GM03348 (cell line): ENCODE data around the gene IQSEC2.
A peak's percentile ranks its signal among the peaks of the same experiment; 100 is the strongest.

Experiments used
- DNase-seq: peaks from one replicate; pipeline ENCODE4 v3.0.0; 2012; ENCODE audit warnings: low spot score

Gene IQSEC2

GRCh38 chrX:53281321-53281822, at the start of gene IQSEC2:
IQSEC2 (minus strand) TSS chrX:53281584.
- DNase-seq = peak; percentile 87

- DNase-seq = no peak
Observed at GRCh38 chrX:53330331-53330730, 48.9 kb upstream of the IQSEC2 start.

GRCh38 chrX:53324803-53325202, 43.4 kb upstream of the IQSEC2 start:
- no peak for DNase-seq

- no peak for DNase-seq
Observed at GRCh38 chrX:53324085-53324484, 42.7 kb upstream of the IQSEC2 start.

GRCh38 chrX:53323196-53323595, 41.8 kb upstream of the IQSEC2 start:
- no peak for DNase-seq

GRCh38 chrX:53321943-53322497, 40.6 kb upstream of the IQSEC2 start:
- no peak for DNase-seq

GRCh38 chrX:53321230-53321942, 40.0 kb upstream of the IQSEC2 start:
- peak; percentile 78 for DNase-seq

GRCh38 chrX:53320543-53321229, 39.3 kb upstream of the IQSEC2 start:
- DNase-seq = peak; percentile 33

- peak; percentile 36 for DNase-seq
Observed at GRCh38 chrX:53319614-53320542, 38.5 kb upstream of the IQSEC2 start.

- DNase-seq = peak; percentile 5
Observed at GRCh38 chrX:53318766-53319353, 37.5 kb upstream of the IQSEC2 start.

GRCh38 chrX:53317365-53318069, 36.1 kb upstream of the IQSEC2 start:
- DNase-seq = peak; percentile 79

GRCh38 chrX:53316860-53317237, 35.5 kb upstream of the IQSEC2 start:
- no peak for DNase-seq

- no peak for DNase-seq
Observed at GRCh38 chrX:53316111-53316859, 34.9 kb upstream of the IQSEC2 start.

GRCh38 chrX:53313728-53314105, 32.3 kb upstream of the IQSEC2 start:
- no peak for DNase-seq

GRCh38 chrX:53312946-53313727, 31.8 kb upstream of the IQSEC2 start:
- DNase-seq = peak; percentile 69

- DNase-seq = no peak
Observed at GRCh38 chrX:53309837-53310236, 28.5 kb upstream of the IQSEC2 start.

GRCh38 chrX:53308836-53309235, 27.5 kb upstream of the IQSEC2 start:
- DNase-seq = no peak

GRCh38 chrX:53305996-53306937, 24.9 kb upstream of the IQSEC2 start:
- no peak for DNase-seq
